T-helper 9 cell (primary cell): ENCODE data around the gene OSBP2.
A peak's percentile ranks its signal among the peaks of the same experiment; 100 is the strongest.
"Not testable (repeated sequence)": the region's sequence is repeated elsewhere in the genome, so short reads cannot be mapped to it uniquely, and the experiment has no call there.

Experiments used
- DNase-seq: peaks from one replicate; pipeline ENCODE4 v3.0.0-alpha.2; 2020

Gene OSBP2

GRCh38 chr22:30773919-30774318 lies 79.2 kb downstream of the OSBP2 start:
- DNase-seq: no peak

GRCh38 chr22:30774566-30774965 lies 79.9 kb downstream of the OSBP2 start:
- no peak for DNase-seq

GRCh38 chr22:30776476-30776875 lies 81.8 kb downstream of the OSBP2 start:
- DNase-seq: no peak

- DNase-seq: not testable (repeated sequence)
These were observed 82.5 kb downstream of the OSBP2 start for GRCh38 chr22:30777146-30777545.

GRCh38 chr22:30777587-30777986 lies 82.9 kb downstream of the OSBP2 start:
- no peak for DNase-seq

GRCh38 chr22:30778261-30778660 lies 83.6 kb downstream of the OSBP2 start:
- no peak for DNase-seq

- no peak for DNase-seq
These were observed 85.4 kb downstream of the OSBP2 start for GRCh38 chr22:30780026-30780425.

GRCh38 chr22:30781271-30781875 lies 86.7 kb downstream of the OSBP2 start:
- no peak for DNase-seq

- no peak for DNase-seq
These were observed 87.9 kb downstream of the OSBP2 start for GRCh38 chr22:30782613-30783012.

GRCh38 chr22:30783021-30783420 lies 88.3 kb downstream of the OSBP2 start:
- no peak for DNase-seq

- DNase-seq: no peak
These were observed 90.9 kb downstream of the OSBP2 start for GRCh38 chr22:30785527-30785926.

- DNase-seq: no peak
These were observed 95.7 kb downstream of the OSBP2 start for GRCh38 chr22:30790366-30790765.

- DNase-seq: no peak
These were observed 97.8 kb downstream of the OSBP2 start for GRCh38 chr22:30792456-30792855.

GRCh38 chr22:30795118-30795517 lies 100.4 kb downstream of the OSBP2 start:
- no peak for DNase-seq

- no peak for DNase-seq
These were observed 107.0 kb downstream of the OSBP2 start for GRCh38 chr22:30801695-30802094.

GRCh38 chr22:30802202-30803166 lies 107.8 kb downstream of the OSBP2 start:
- peak; percentile 20 for DNase-seq

- DNase-seq: no peak
These were observed 109.0 kb downstream of the OSBP2 start for GRCh38 chr22:30803679-30804078.

GRCh38 chr22:30804626-30805025 lies 110.0 kb downstream of the OSBP2 start:
- DNase-seq: no peak

- DNase-seq: no peak
These were observed 111.8 kb downstream of the OSBP2 start for GRCh38 chr22:30806391-30806861.

GRCh38 chr22:30809086-30809485 lies 114.4 kb downstream of the OSBP2 start:
- no peak for DNase-seq

- DNase-seq: no peak
These were observed 115.4 kb downstream of the OSBP2 start for GRCh38 chr22:30810105-30810504.

GRCh38 chr22:30813936-30814335 lies 119.3 kb downstream of the OSBP2 start:
- no peak for DNase-seq

- no peak for DNase-seq
These were observed 121.7 kb downstream of the OSBP2 start for GRCh38 chr22:30816413-30816812.

GRCh38 chr22:30821381-30821780 lies 126.7 kb downstream of the OSBP2 start:
- DNase-seq: no peak
